ENCODE data around the gene GPBP1.
"Not testable (repeated sequence)": the region's sequence is repeated elsewhere in the genome, so short reads cannot be mapped to it uniquely, and the experiment has no call there.

GPBP1 gene

GRCh38 chr5:57285084-57285483, 111.2 kb downstream of the GPBP1 start:
- not testable (repeated sequence) for DNase-seq (ENCODE audit: low read depth)

- DNase-seq (ENCODE audit: low read depth): no peak
Measured at GRCh38 chr5:57291894-57292293, 118.0 kb downstream of the GPBP1 start.

GRCh38 chr5:57292336-57292735, 118.5 kb downstream of the GPBP1 start:
- no peak for DNase-seq (ENCODE audit: low read depth)

GRCh38 chr5:57298295-57298984, 124.6 kb downstream of the GPBP1 start:
- peak; percentile 64 for DNase-seq (ENCODE audit: low read depth)

- peak; percentile 49 for DNase-seq (ENCODE audit: low read depth)
Measured at GRCh38 chr5:57298985-57299491, 125.2 kb downstream of the GPBP1 start.

- no peak for DNase-seq (ENCODE audit: low read depth)
Measured at GRCh38 chr5:57299986-57300385, 126.1 kb downstream of the GPBP1 start.

- peak; percentile 48 for DNase-seq (ENCODE audit: low read depth)
Measured at GRCh38 chr5:57302164-57302563, 128.3 kb downstream of the GPBP1 start.

GRCh38 chr5:57302643-57303042, 128.8 kb downstream of the GPBP1 start:
- no peak for DNase-seq (ENCODE audit: low read depth)

- no peak for DNase-seq (ENCODE audit: low read depth)
Measured at GRCh38 chr5:57303985-57304384, 130.1 kb downstream of the GPBP1 start.

- no peak for DNase-seq (ENCODE audit: low read depth)
Measured at GRCh38 chr5:57304931-57305330, 131.1 kb downstream of the GPBP1 start.

- no peak for DNase-seq (ENCODE audit: low read depth)
Measured at GRCh38 chr5:57306359-57306758, 132.5 kb downstream of the GPBP1 start.

- no peak for DNase-seq (ENCODE audit: low read depth)
Measured at GRCh38 chr5:57307516-57307915, 133.7 kb downstream of the GPBP1 start.

- DNase-seq (ENCODE audit: low read depth): not testable (repeated sequence)
Measured at GRCh38 chr5:57309022-57309421, 135.2 kb downstream of the GPBP1 start.

GRCh38 chr5:57311251-57311650, 137.4 kb downstream of the GPBP1 start:
- no peak for DNase-seq (ENCODE audit: low read depth)

- no peak for DNase-seq (ENCODE audit: low read depth)
Measured at GRCh38 chr5:57311921-57312735, 138.3 kb downstream of the GPBP1 start.

GRCh38 chr5:57313716-57314115, 139.9 kb downstream of the GPBP1 start:
- no peak for DNase-seq (ENCODE audit: low read depth)
